GM12864 (cell line): ENCODE data around the gene GP1BB.

Experiments used
- DNase-seq: peaks from one replicate; pipeline ENCODE4 v3.0.0-alpha.2; 2011; ENCODE audit warnings: low read depth
- H3K4me3 ChIP-seq: 2 replicates; pipeline ENCODE4 v1.5.1; 2011; ENCODE audit warnings: mild to moderate bottlenecking, low read depth, low read length, control low read depth
- TF ChIP-seq, protein P1 (sequence below): IDR thresholded peaks from 2 replicates; pipeline ENCODE4 v1.5.1; 2011; ENCODE audit warnings: low read depth, mild to moderate bottlenecking, moderate library complexity, low read length, control low read depth, inconsistent platforms; ENCODE audit errors: missing control alignments

The GP1BB gene

DNA sequence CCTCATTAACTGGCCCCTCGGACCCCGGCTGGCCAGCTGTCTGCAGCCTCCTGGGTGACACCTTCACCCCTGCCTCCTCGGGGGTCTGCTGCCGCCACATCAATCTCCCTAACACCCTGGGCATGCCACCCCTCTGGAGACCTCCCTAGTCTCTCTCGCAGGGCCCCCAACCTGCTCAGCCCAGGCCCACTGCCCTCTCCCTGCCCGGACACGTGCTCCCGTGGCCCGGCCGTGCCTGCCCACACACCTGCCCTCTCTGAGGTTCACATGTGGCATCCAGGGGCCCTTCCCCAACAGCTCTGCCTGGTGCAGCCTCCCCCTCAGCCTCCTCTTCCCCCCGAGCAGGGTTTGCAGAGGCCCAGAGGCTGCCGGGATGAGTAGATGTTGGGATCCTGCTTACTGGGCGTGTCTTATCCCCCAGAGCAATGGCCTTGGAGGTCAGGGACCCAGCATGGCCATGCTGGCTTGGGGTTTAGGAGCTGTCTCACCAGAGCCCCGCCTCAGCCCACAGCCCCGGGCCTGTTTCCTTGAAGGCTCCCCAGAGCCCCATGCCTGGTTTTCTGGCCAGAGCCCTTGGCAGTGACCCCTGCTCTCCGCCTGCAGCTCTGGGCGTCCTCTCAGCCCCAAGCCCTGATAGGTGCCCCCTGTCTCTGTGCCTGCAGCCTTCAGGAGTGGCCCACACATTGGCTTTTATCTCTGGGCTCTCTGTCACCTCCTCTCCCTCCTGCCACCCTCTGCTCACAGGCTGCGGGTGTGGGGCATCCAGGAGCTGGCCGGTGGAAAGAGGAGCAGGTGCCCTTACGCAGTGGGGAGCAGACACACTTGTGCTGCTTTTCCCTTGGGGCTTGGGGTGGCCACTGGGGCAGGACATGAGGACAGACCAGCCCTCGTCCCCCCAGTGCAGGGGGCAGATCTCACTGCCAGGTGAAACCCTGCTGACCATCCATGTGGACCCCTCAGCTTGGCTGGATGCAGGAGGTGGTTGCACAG lies 34.7 kb upstream of the GP1BB start:
- TF ChIP-seq, protein P1, sequence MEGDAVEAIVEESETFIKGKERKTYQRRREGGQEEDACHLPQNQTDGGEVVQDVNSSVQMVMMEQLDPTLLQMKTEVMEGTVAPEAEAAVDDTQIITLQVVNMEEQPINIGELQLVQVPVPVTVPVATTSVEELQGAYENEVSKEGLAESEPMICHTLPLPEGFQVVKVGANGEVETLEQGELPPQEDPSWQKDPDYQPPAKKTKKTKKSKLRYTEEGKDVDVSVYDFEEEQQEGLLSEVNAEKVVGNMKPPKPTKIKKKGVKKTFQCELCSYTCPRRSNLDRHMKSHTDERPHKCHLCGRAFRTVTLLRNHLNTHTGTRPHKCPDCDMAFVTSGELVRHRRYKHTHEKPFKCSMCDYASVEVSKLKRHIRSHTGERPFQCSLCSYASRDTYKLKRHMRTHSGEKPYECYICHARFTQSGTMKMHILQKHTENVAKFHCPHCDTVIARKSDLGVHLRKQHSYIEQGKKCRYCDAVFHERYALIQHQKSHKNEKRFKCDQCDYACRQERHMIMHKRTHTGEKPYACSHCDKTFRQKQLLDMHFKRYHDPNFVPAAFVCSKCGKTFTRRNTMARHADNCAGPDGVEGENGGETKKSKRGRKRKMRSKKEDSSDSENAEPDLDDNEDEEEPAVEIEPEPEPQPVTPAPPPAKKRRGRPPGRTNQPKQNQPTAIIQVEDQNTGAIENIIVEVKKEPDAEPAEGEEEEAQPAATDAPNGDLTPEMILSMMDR = no peak
- DNase-seq = no peak
- H3K4me3 ChIP-seq = no peak overlapping the region

DNA sequence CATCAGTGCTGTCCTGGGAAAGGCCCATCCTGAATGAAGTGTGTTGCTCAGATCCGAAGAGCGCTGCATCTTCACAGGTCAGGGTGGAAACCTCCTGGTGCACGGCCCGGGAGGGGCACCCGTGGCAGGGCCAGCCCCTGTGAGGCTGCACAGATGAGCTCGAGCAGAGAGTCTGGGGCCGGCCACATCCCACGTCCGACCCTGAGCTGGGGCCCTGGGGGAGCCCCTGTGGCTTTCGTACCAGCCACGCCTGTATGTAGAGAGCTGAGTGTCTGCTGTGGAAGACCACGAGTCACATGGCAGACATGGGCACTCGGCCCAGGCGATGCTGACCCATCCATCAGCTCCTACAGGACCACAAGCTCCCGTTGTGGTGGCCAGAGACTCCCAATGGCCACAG lies 33.9 kb upstream of the GP1BB start:
- no peak for DNase-seq
- TF ChIP-seq, protein P1 = no peak
- H3K4me3 ChIP-seq = no peak overlapping the region

DNA sequence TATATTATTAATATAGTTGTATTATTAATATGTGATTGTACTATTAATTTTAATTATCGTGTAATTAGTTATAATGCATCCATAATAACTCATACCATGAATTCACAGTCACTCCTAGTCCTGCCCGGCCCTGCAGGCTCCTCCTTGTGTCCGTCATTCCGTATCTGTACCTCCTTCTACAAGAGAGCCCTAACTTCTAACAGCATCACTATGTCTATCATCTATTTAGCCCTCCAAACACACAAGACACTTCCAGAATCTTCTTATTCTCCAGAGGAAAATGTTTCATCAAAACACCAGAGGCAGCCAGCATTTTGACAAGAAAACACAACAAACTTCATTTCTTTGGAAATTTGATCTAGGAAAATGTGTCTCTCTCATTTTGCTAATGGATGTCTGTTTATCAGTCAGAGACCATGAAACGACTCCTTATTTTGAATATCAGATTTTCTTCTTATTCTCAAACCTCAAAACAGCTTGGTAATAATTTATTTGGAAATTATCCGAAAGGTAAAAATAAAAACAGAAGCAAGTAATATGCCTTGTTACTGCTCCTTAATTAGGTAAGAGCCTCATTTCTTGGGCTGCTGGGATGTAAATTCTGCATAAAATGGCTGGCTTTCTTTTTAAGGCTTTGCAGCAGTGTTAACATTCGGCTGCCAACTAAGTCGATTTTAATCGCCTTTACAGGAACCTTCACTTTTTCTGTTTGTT lies 32.2 kb upstream of the GP1BB start:
- TF ChIP-seq, protein P1 = no peak
- no peak for DNase-seq
- H3K4me3 ChIP-seq = no peak overlapping the region

DNA sequence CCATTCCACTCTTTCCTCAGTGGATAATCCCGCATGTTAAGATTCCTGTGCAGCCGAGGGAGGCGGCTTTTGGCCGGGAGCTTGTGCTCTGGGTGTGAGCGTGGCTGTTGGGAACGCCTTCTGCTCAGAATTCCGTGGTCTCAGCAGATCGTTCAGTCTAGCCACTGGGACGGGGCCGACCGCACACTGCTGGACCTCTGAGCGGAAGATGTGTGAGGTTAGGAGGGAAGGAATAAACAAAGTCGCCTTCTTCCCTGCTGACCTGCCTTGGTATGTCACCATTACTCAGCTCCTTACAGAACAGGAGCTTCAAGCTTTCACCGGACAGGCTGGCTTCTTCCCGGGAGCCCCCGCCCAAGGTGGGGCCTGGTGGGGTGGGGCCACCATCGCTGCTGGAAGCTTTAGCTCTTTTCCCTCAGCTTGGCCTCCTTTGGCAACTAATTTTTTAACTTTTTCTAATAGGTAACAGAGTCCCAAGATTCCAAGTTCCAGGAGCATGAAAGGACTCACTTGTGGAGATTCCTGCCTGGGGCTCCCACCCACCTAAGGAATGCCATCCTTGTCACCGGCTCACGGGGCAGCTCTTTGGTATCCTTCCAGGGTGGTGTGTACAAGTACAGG lies 31.5 kb upstream of the GP1BB start:
- TF ChIP-seq, protein P1 = no peak
- H3K4me3 ChIP-seq = no peak overlapping the region
- DNase-seq = no peak

DNA sequence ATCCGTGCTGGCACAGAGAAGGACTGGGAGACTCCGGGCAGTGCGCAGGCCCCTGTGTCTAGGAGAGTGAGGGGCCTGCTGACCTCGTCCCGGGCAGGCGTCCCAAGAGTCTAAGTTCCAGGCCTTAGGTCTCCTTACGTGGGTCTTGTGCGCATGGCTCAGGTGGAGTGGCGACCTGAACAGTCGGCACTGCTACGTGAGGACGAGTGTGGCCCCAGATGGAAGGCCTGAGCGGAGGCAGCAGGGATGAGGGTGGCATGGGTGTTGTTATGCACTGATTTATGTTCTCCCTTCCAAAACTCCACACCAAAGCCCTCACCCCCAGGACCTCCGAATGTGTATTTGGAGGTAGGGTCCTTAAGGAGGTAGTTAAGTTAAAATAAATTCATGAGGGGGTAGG lies 29.8 kb upstream of the GP1BB start:
- TF ChIP-seq, protein P1 = no peak
- no peak overlapping the region for H3K4me3 ChIP-seq
- DNase-seq = no peak

GRCh38 chr22:19693981-19694670 lies 29.2 kb upstream of the GP1BB start:
- no peak for DNase-seq
- no peak overlapping the region for H3K4me3 ChIP-seq
- TF ChIP-seq, protein P1 = no peak
